Activated CD4-positive, alpha-beta T cell treated with anti-CD3 and anti-CD28 coated beads, Interleukin-2, amount 10 ng/mL, durations not matched to agents 24 days and 14 days (primary cell): Measurements from ENCODE around the gene ZEB1. TPM values are rescaled to one million over a fixed set of nuclear protein-coding genes. Genes with fewer than 3 reads are reported as not detected.

Experiments
- DNase-seq: peaks from one replicate; pipeline ENCODE4 v3.0.0; 2022
- H3K27ac Mint-ChIP-seq: one replicate; pipeline ENCODE4 v1.8.0; 2022; ENCODE audit warnings: mild to moderate bottlenecking, mixed read lengths
- H3K27me3 Mint-ChIP-seq: one replicate; pipeline ENCODE4 v1.8.0; 2022; ENCODE audit warnings: mixed read lengths
- H3K36me3 Mint-ChIP-seq: one replicate; pipeline ENCODE4 v1.8.0; 2022; ENCODE audit warnings: low read depth, mild to moderate bottlenecking, mixed read lengths
- H3K4me1 Mint-ChIP-seq: one replicate; pipeline ENCODE4 v1.8.0; 2021; ENCODE audit warnings: mixed read lengths
- H3K4me3 Mint-ChIP-seq: one replicate; pipeline ENCODE4 v1.8.0; 2022; ENCODE audit warnings: mild to moderate bottlenecking, moderate library complexity, mixed read lengths
- H3K9me3 Mint-ChIP-seq: one replicate; pipeline ENCODE4 v1.8.0; 2021; ENCODE audit warnings: mixed read lengths
- intact Hi-C: fragments of 100-400 bp; cut with micrococcal nuclease; formaldehyde crosslinking; loops from one replicate; pipeline ENCODE4 v1.15.1; 2023
- total RNA-seq: library from RNA; stranded (reverse); gene quantifications from 2 replicates; pipeline ENCODE4 v1.2.3, GENCODE V29; 2022

The ZEB1 gene
- 71.9 and 79.0 TPM in 2 replicates for total RNA-seq

DNA sequence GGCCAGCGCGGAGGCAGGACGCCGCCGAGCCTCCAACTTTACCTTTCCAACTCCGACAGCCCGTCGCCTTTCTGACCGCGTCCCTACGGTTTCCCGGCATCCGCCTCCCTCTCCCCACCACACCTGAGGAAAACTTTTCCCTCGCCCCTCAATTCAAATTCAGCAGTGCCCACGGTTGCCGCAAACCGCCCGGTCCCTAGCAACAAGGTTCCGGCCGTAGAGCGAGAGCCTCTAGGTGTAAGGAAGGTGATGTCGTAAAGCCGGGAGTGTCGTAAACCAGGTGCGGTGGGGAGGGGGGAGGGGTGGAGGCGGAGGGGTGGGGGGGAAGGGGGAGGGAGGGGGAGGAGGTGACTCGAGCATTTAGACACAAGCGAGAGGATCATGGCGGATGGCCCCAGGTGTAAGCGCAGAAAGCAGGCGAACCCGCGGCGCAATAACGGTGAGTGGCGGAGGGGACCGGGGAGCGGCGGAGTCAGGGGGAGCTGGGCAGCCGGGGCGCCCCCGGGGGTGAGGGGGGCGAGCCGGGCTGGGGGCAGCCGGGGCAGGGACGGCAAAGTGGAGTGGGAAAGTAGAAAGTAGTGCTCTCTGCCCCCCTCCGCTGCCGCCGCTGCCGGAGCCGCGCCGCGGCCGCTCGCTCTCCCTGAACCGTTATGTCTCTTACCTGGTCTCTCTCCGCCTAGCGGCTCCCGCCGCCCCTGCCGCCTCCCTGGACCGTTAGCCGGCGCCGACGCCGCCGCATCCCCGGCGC, at the start of gene ZEB1:
Gene ZEB1, plus strand, starts transcription at position 363 of the 748 bp plus-strand sequence. Its CDS starts 19 bp downstream, at position 382.
- Mint-ChIP-seq H3K27ac (peak within 1 kb of the TSS; percentile 100), H3K4me1 (peaks cover 42% of the 10 kb centered on the region), H3K36me3 (peaks cover 22% of the 10 kb centered on the region), H3K27me3 (no peaks in the 10 kb centered on the region), H3K9me3 (no peaks in the 10 kb centered on the region), H3K4me3 (peak within 1 kb of the TSS; percentile 99)
- DNase-seq, result peak; percentile 96
- intact Hi-C loops, result loop anchor here (1.0 to 10.0 kb wide), 9 partner anchors 34 to 614 kb away; no protein-coding TSS in a partner anchor

GRCh38 chr10:31270954-31271353, 48.1 kb upstream of the ZEB1 start:
- Mint-ChIP-seq H3K27me3 (no peaks in the 10 kb centered on the region), H3K27ac (no peak overlapping the region), H3K4me1 (peaks cover 6% of the 10 kb centered on the region), H3K9me3 (peaks cover 5% of the 10 kb centered on the region), H3K4me3 (no peak overlapping the region), H3K36me3 (no peaks in the 10 kb centered on the region)
- intact Hi-C loops, result no loop called here
- no peak for DNase-seq

- Mint-ChIP-seq H3K4me3 (no peak overlapping the region), H3K4me1 (peaks cover 6% of the 10 kb centered on the region), H3K36me3 (no peaks in the 10 kb centered on the region), H3K9me3 (peaks cover 5% of the 10 kb centered on the region), H3K27ac (no peak overlapping the region), H3K27me3 (no peaks in the 10 kb centered on the region)
- intact Hi-C loops, result no loop called here
- no peak for DNase-seq
Observed at GRCh38 chr10:31272841-31273240, 46.2 kb upstream of the ZEB1 start.

- H3K27me3 Mint-ChIP-seq, result no peaks in the 10 kb centered on the region
- H3K4me3 Mint-ChIP-seq, result no peak overlapping the region
- peaks cover 6% of the 10 kb centered on the region for H3K4me1 Mint-ChIP-seq
Observed at GRCh38 chr10:31273789-31274188, 45.2 kb upstream of the ZEB1 start.

GRCh38 chr10:31274310-31274709, 44.7 kb upstream of the ZEB1 start:
- Mint-ChIP-seq H3K36me3 (no peaks in the 10 kb centered on the region), H3K9me3 (peaks cover 11% of the 10 kb centered on the region), H3K4me1 (peaks cover 6% of the 10 kb centered on the region), H3K4me3 (no peak overlapping the region), H3K27ac (no peak overlapping the region), H3K27me3 (peaks cover 5% of the 10 kb centered on the region)
- intact Hi-C loops, result no loop called here
- DNase-seq, result no peak

More at GRCh38 chr10:31273789-31274188, 45.2 kb upstream of the ZEB1 start:
- intact Hi-C loops, result no loop called here
- no peak for DNase-seq
- H3K27ac Mint-ChIP-seq, result no peak overlapping the region
- H3K9me3 Mint-ChIP-seq, result peaks cover 6% of the 10 kb centered on the region
- no peaks in the 10 kb centered on the region for H3K36me3 Mint-ChIP-seq

- Mint-ChIP-seq H3K27me3 (peaks cover 12% of the 10 kb centered on the region), H3K36me3 (no peaks in the 10 kb centered on the region), H3K27ac (no peak overlapping the region), H3K4me1 (peaks cover 6% of the 10 kb centered on the region), H3K4me3 (no peak overlapping the region), H3K9me3 (peaks cover 8% of the 10 kb centered on the region)
- DNase-seq, result no peak
- intact Hi-C loops, result no loop called here
Observed at GRCh38 chr10:31278279-31278941, 40.6 kb upstream of the ZEB1 start.

- Mint-ChIP-seq H3K4me3 (no peak overlapping the region), H3K27me3 (peaks cover 15% of the 10 kb centered on the region), H3K4me1 (no peaks in the 10 kb centered on the region), H3K9me3 (peaks cover 8% of the 10 kb centered on the region), H3K27ac (no peak overlapping the region), H3K36me3 (no peaks in the 10 kb centered on the region)
- intact Hi-C loops, result no loop called here
- no peak for DNase-seq
Observed at GRCh38 chr10:31280972-31281371, 38.0 kb upstream of the ZEB1 start.

- DNase-seq, result no peak
- intact Hi-C loops, result no loop called here
- Mint-ChIP-seq H3K27ac (no peak overlapping the region), H3K4me1 (peaks cover 2% of the 10 kb centered on the region), H3K9me3 (peaks cover 4% of the 10 kb centered on the region), H3K4me3 (no peak overlapping the region), H3K36me3 (no peaks in the 10 kb centered on the region), H3K27me3 (peaks cover 6% of the 10 kb centered on the region)
Observed at GRCh38 chr10:31288001-31288400, 31.0 kb upstream of the ZEB1 start.

GRCh38 chr10:31288962-31289361, 30.1 kb upstream of the ZEB1 start:
- Mint-ChIP-seq H3K4me1 (peaks cover 2% of the 10 kb centered on the region), H3K36me3 (no peaks in the 10 kb centered on the region), H3K9me3 (peaks cover 4% of the 10 kb centered on the region), H3K27ac (no peak overlapping the region), H3K27me3 (peaks cover 3% of the 10 kb centered on the region), H3K4me3 (no peak overlapping the region)
- intact Hi-C loops, result no loop called here
- no peak for DNase-seq

- peak overlapping the region; percentile 19 for H3K27ac Mint-ChIP-seq
- H3K4me1 Mint-ChIP-seq, result peaks cover 2% of the 10 kb centered on the region
- H3K27me3 Mint-ChIP-seq, result no peaks in the 10 kb centered on the region
- no peak overlapping the region for H3K4me3 Mint-ChIP-seq
- DNase-seq, result no peak
- intact Hi-C loops, result no loop called here
- H3K36me3 Mint-ChIP-seq, result no peaks in the 10 kb centered on the region
- peaks cover 4% of the 10 kb centered on the region for H3K9me3 Mint-ChIP-seq
Observed at GRCh38 chr10:31290386-31290785, 28.6 kb upstream of the ZEB1 start.

- intact Hi-C loops, result no loop called here
- Mint-ChIP-seq H3K4me1 (peaks cover 2% of the 10 kb centered on the region), H3K27me3 (no peaks in the 10 kb centered on the region), H3K9me3 (peaks cover 4% of the 10 kb centered on the region), H3K36me3 (no peaks in the 10 kb centered on the region), H3K27ac (no peak overlapping the region), H3K4me3 (no peak overlapping the region)
- DNase-seq, result no peak
Observed at GRCh38 chr10:31291123-31291522, 27.9 kb upstream of the ZEB1 start.

DNA sequence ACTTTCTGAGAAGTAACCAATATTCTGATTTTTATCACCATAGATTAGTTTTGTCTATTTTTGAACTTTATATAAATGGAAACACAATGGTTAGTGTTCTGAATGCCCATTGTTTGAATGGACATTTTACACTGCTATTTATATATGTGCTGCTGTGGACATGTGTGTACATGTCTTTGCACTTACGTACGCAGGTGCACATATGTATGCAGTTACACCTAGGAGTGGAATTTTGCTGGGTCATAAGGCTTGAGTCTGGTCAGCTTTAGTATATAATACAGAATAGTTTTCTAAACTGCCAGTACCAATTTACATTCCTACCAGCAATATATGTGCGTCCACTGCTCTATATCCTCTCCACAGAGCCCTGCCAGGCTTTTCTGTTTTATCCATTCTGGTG, 24.5 kb upstream of the ZEB1 start:
- Mint-ChIP-seq H3K9me3 (peaks cover 4% of the 10 kb centered on the region), H3K27ac (no peak overlapping the region), H3K4me1 (peaks cover 4% of the 10 kb centered on the region), H3K27me3 (no peaks in the 10 kb centered on the region), H3K4me3 (no peak overlapping the region), H3K36me3 (no peaks in the 10 kb centered on the region)
- intact Hi-C loops, result no loop called here
- no peak for DNase-seq

- no peak overlapping the region for H3K4me3 Mint-ChIP-seq
- peaks cover 2% of the 10 kb centered on the region for H3K4me1 Mint-ChIP-seq
- intact Hi-C loops, result no loop called here
- H3K27ac Mint-ChIP-seq, result no peak overlapping the region
- no peaks in the 10 kb centered on the region for H3K36me3 Mint-ChIP-seq
- no peak for DNase-seq
- H3K9me3 Mint-ChIP-seq, result peaks cover 2% of the 10 kb centered on the region
- no peaks in the 10 kb centered on the region for H3K27me3 Mint-ChIP-seq
Observed at GRCh38 chr10:31296754-31297153, 22.3 kb upstream of the ZEB1 start.

DNA sequence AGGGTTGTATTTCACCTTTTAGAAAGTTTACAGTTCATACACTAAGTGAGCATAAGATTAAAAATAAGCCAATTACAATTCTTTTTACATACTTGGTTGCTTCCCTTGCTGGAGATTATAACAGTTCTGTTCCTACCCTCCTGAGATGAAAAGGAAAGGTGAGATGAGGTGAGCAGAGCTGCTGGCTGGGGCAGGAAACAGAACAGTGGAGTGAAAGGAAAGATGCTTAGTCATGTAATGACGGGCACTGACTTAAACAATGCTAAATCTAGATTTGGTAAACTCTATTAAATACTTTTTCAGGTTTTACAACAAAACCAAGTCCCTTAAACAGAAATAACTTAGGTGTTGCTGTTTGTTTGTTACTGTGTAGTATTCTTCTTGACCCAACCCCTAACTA, 19.9 kb upstream of the ZEB1 start:
- no peak for DNase-seq
- Mint-ChIP-seq H3K36me3 (no peaks in the 10 kb centered on the region), H3K27ac (no peak overlapping the region), H3K4me1 (peaks cover 2% of the 10 kb centered on the region), H3K27me3 (peaks cover 2% of the 10 kb centered on the region), H3K9me3 (peaks cover 17% of the 10 kb centered on the region), H3K4me3 (no peak overlapping the region)
- intact Hi-C loops, result no loop called here
